VCaP (cell line): Measurements from ENCODE around the gene PPARD.

Experiments
- H3K27ac ChIP-seq: fragments of 450-650 bp; 2 replicates; pipeline ENCODE4 v1.5.1; 2017
- CTCF ChIP-seq: fragments of 450-650 bp; conservative IDR thresholded peaks from 2 replicates; pipeline ENCODE4 v1.5.1; 2017; ENCODE audit warnings: mild to moderate bottlenecking, moderate library complexity

Gene PPARD

GRCh38 chr6:35370785-35371493 lies 28.6 kb downstream of the PPARD start:
- H3K27ac ChIP-seq: no peak overlapping the region
- TF ChIP-seq CTCF: no peak

- no peak for TF ChIP-seq CTCF
- H3K27ac ChIP-seq: no peak overlapping the region
Observed at GRCh38 chr6:35371494-35372262, 29.3 kb downstream of the PPARD start.

GRCh38 chr6:35372633-35373032 lies 30.3 kb downstream of the PPARD start:
- no peak overlapping the region for H3K27ac ChIP-seq
- TF ChIP-seq CTCF: no peak

- TF ChIP-seq CTCF: no peak
Observed at GRCh38 chr6:35376281-35376680, 33.9 kb downstream of the PPARD start.

GRCh38 chr6:35377002-35377401 lies 34.6 kb downstream of the PPARD start:
- H3K27ac ChIP-seq: no peak overlapping the region
- no peak for TF ChIP-seq CTCF

More at GRCh38 chr6:35376281-35376680, 33.9 kb downstream of the PPARD start:
- H3K27ac ChIP-seq: no peak overlapping the region

- TF ChIP-seq CTCF: no peak
Observed at GRCh38 chr6:35378261-35378660, 35.9 kb downstream of the PPARD start.

GRCh38 chr6:35381132-35381531 lies 38.8 kb downstream of the PPARD start:
- no peak for TF ChIP-seq CTCF

More at GRCh38 chr6:35378261-35378660, 35.9 kb downstream of the PPARD start:
- no peak overlapping the region for H3K27ac ChIP-seq

More at GRCh38 chr6:35381132-35381531, 38.8 kb downstream of the PPARD start:
- H3K27ac ChIP-seq: no peak overlapping the region
